Measurements from ENCODE around the gene TMOD1.
"Not testable (repeated sequence)": the region's sequence is repeated elsewhere in the genome, so short reads cannot be mapped to it uniquely, and the experiment has no call there.

DNA sequence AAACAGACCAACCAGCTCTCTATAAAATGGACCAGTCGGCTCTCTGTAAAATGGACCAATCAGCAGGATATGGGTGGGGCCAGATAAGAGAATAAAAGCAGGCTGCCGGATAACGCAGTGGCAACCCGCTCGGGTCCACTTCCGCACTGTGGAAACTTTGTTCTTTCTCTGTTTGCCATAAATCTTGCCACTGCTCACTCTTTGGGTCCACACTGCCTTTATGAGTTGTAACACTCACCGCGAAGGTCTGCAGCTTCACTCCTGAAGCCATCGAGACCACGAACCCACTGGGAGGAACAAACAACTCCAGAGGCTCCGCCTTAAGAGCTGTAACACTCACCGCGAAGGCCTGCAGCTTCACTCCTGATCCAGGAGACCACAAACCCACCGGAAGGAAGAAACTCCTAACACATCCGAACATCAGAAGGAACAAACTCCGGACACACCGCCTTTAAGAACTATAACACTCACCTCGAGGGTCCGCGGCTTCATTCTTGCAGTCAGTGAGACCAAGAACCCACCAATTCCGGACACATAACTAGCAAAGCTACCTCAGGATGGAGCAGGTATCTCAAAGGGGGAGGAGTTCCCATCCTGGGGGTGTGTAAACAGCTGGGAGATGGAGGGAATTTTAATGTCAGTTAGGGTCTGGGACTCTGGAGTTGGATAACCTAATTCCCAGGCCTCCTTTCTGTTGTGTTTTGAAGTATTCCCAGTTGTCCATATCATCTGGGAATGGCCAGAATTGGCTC is 73.6 kb downstream of the TMOD1 start:
- TF ChIP-seq POLR2A, CTCF (IDR thresholded peaks at IDR 0.05): not testable (repeated sequence)
- TF ChIP-seq EP300 (IDR thresholded peaks at IDR 0.05): peak in 1 of 2 donors; percentile 44
